ENCODE results near the gene COL6A1.

Gene COL6A1

GRCh38 chr21:45988366-45989347 is 7.1 kb downstream of the COL6A1 start:
- H3K4me3 ChIP-seq (replicated peaks in 1 of 2; ENCODE audit: low read depth in 2 of 2, low read length in 2 of 2): no peak overlapping the region
- TF ChIP-seq CTCF (IDR thresholded peaks at IDR 0.05; ENCODE audit: low read depth, low read length): no peak
- no peak for DNase-seq (ENCODE audit: low read depth in 2 of 2)

GRCh38 chr21:45989355-45990048 is 7.9 kb downstream of the COL6A1 start:
- TF ChIP-seq CTCF (IDR thresholded peaks at IDR 0.05; ENCODE audit: low read depth, low read length): no peak
- no peak overlapping the region for H3K4me3 ChIP-seq (replicated peaks in 1 of 2; ENCODE audit: low read depth in 2 of 2, low read length in 2 of 2)
- no peak for DNase-seq (ENCODE audit: low read depth in 2 of 2)

- H3K4me3 ChIP-seq (replicated peaks in 1 of 2; ENCODE audit: low read depth in 2 of 2, low read length in 2 of 2): no peak overlapping the region
- no peak for TF ChIP-seq CTCF (IDR thresholded peaks at IDR 0.05; ENCODE audit: low read depth, low read length)
- DNase-seq (ENCODE audit: low read depth in 2 of 2): no peak
These were observed 8.6 kb downstream of the COL6A1 start for GRCh38 chr21:45990049-45990711.

- TF ChIP-seq CTCF (IDR thresholded peaks at IDR 0.05; ENCODE audit: low read depth, low read length): no peak
- no peak overlapping the region for H3K4me3 ChIP-seq (replicated peaks in 1 of 2; ENCODE audit: low read depth in 2 of 2, low read length in 2 of 2)
- DNase-seq (ENCODE audit: low read depth in 2 of 2): no peak
These were observed 9.4 kb downstream of the COL6A1 start for GRCh38 chr21:45990741-45991605.

GRCh38 chr21:45991606-45992300 is 10.2 kb downstream of the COL6A1 start:
- H3K4me3 ChIP-seq (replicated peaks in 1 of 2; ENCODE audit: low read depth in 2 of 2, low read length in 2 of 2): no peak overlapping the region
- no peak for DNase-seq (ENCODE audit: low read depth in 2 of 2)
- TF ChIP-seq CTCF (IDR thresholded peaks at IDR 0.05; ENCODE audit: low read depth, low read length): no peak

Measured in cardiac fibroblast (primary cell).